IPS-20b (cell line): ENCODE results near the gene NCK2.

Source experiments
- H3K27ac ChIP-seq: one replicate; pipeline ENCODE4 v1.5.1; 2013; ENCODE audit warnings: low read length
- H3K27me3 ChIP-seq: 2 replicates; pipeline ENCODE4 v1.6.1; 2013; ENCODE audit warnings: mild to moderate bottlenecking, low read length, inconsistent platforms; ENCODE audit not compliant: insufficient read depth
- H3K36me3 ChIP-seq: 2 replicates; pipeline ENCODE4 v1.6.1; 2013; ENCODE audit warnings: low read depth, mild to moderate bottlenecking, inconsistent platforms, low read length, moderate library complexity; ENCODE audit not compliant: insufficient read depth
- H3K4me1 ChIP-seq: 2 replicates; pipeline ENCODE4 v1.6.1; 2013; ENCODE audit warnings: mild to moderate bottlenecking, control low read depth, inconsistent platforms, low read length, moderate library complexity; ENCODE audit not compliant: insufficient read depth
- H3K4me3 ChIP-seq: 2 replicates; pipeline ENCODE4 v1.5.1; 2013; ENCODE audit warnings: mild to moderate bottlenecking, low read length, inconsistent platforms
- H3K9ac ChIP-seq: 2 replicates; pipeline ENCODE4 v1.6.1; 2013; ENCODE audit warnings: low read depth, mild to moderate bottlenecking, inconsistent platforms, low read length, moderate library complexity
- H3K9me3 ChIP-seq: 2 replicates; pipeline ENCODE4 v1.6.1; 2013; ENCODE audit warnings: mild to moderate bottlenecking, low read depth, low read length, inconsistent platforms; ENCODE audit not compliant: insufficient read depth

Gene NCK2

DNA sequence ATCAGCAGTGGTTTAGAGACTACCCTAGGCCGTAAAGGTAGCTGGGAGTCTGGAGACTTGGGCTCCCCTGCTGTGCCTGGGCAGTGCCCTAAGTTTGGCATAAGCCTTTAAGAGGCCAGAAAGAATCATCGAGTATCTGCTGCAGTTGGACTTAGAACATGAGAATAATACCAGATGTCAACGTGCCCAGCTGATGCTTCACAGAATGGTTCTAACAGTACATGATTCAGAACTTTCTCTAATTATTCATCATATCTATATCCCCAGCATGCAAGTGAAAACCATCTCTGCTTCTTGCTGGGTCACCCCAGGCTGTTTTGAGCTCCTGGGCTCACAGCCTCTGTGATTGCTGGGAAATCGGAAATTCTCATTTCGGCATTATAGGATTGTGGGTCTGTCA is 118.1 kb downstream of the NCK2 start:
- Histone ChIP-seq H3K36me3 (no peaks in the 10 kb centered on the region), H3K27ac (no peak overlapping the region), H3K9me3 (no peaks in the 10 kb centered on the region), H3K27me3 (no peaks in the 10 kb centered on the region), H3K9ac (no peak overlapping the region), H3K4me1 (peaks cover 8% of the 10 kb centered on the region; the same call in 1 of the 2 replicates), H3K4me3 (no peak overlapping the region)

DNA sequence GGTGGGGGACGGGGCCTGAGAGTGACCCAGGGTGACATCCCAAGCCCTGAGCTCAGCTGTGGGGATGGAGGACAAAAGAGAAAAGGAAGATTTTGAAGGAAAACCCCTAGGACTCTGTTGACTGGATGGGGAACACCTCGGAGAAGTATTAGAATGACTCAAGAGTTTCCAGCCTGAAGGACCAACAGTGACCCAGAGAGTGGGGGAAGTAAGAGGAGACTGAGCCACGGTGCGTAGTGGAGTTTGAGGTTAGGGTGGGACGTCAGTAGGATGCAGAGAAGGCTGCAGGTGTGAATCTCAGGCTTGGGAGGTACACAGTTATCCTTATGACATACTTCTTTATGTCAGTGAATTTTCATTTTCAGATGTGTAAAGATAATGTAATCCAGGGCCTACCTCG is 119.5 kb downstream of the NCK2 start:
- Histone ChIP-seq H3K4me1 (peaks cover 8% of the 10 kb centered on the region; the same call in 1 of the 2 replicates), H3K36me3 (no peaks in the 10 kb centered on the region), H3K9ac (no peak overlapping the region), H3K4me3 (no peak overlapping the region), H3K27ac (no peak overlapping the region), H3K9me3 (no peaks in the 10 kb centered on the region), H3K27me3 (no peaks in the 10 kb centered on the region)

DNA sequence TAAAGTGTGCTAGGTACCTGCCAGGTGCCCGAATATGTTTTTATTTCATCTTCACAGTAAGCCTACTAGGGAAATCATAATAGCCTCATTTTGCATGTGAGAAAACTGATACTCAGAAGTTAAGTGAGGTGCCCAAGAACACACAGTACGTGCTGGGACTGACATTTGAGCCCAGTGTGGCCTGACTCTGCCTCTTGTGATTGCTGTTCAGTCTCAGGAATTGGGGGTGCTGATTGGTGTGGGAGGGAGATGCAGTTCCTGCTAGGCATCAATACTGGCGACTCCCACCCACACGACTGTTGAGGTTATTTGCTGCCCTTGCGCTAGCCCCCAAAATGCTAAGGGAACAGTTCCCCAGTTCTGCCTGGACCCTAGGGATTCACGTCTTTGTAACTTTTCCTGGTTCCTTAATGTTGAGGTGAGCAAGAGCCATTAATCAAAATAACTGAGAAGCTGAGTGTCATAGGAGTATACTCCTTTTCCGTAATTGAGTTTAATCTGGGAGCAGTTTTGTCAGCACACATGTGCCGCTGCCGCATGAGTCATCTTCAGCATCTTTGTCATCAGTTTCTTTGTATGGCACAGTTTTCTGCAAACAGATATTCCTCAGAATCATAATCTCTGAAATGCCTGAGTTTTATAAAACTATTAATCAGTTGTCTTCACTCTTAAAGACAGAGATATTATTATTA is 120.7 kb downstream of the NCK2 start:
- H3K9ac ChIP-seq: no peak overlapping the region
- H3K4me1 ChIP-seq: peaks cover 8% of the 10 kb centered on the region; the same call in 1 of the 2 replicates
- no peaks in the 10 kb centered on the region for H3K27me3 ChIP-seq
- no peak overlapping the region for H3K4me3 ChIP-seq
- H3K9me3 ChIP-seq: no peaks in the 10 kb centered on the region
- H3K27ac ChIP-seq: no peak overlapping the region
- H3K36me3 ChIP-seq: no peaks in the 10 kb centered on the region

DNA sequence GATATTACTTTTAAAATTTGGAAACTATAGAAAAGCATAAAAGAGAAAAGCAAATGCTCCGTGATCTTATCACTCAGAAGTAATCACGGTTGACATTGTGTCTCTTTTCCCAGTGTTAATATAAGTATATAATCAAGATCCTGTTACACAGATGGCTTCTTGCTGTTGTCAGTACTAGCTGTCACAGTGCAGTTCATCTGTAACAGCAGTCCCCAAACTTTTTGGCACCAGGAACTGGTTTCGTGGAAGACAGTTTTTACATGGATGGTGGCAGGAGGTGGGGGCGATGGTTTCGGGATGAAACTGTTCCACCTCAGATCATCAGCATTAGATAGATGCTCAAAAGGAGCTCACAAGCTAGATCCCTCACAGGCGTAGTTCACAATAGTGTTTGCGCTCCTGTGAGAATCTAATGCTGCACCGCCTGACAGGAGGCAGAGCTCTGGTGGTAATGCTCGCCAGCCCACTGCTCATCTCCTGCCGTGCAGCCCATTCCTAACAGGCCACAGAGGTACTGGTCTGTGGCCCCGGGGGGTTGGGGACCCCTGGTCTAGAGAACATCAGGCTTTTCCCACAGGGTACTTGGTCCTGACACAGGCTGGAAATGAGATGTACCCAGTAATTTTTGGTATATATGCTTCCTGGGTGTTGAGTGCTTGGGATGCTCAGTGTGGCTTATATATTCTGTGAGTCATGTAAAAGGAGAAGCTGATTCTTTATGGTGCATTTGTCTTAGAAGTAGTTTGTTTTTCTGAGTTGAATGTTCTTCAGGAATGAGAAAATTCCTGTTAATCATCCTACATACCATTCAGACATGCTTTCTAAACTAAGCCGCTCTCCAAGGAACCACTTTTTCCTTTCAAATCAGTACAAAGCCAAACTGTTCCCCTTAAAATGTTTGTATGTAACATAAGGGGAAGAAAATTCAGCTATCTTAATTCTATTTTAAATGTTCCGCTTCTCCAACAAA is 121.8 kb downstream of the NCK2 start:
- Histone ChIP-seq H3K9ac (no peak overlapping the region), H3K36me3 (no peaks in the 10 kb centered on the region), H3K9me3 (no peaks in the 10 kb centered on the region), H3K4me1 (peaks cover 8% of the 10 kb centered on the region; the same call in 1 of the 2 replicates), H3K4me3 (no peak overlapping the region), H3K27ac (no peak overlapping the region), H3K27me3 (no peaks in the 10 kb centered on the region)

DNA sequence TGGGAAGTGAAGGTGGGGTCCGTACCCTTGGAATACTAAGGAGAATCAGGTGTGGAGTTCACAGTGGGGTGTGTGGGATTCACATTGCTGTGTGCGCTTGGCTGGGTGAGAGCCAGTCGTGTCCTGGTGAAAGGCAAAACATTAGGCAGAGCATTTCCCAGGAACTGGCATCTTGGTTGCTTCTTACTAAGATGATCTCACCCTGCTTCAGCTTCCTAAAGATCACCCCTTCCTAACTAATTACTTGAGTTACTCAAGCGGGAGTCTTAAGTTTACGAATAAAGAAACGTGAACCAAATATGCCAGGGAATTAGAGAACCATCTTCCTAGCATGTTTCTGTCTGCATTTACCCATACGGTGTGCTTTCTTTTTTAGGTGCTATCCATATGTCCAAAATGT is 122.9 kb downstream of the NCK2 start:
- Histone ChIP-seq H3K9me3 (no peaks in the 10 kb centered on the region), H3K36me3 (no peaks in the 10 kb centered on the region), H3K4me1 (peaks cover 8% of the 10 kb centered on the region; the same call in 1 of the 2 replicates), H3K9ac (no peak overlapping the region), H3K4me3 (no peak overlapping the region), H3K27me3 (no peaks in the 10 kb centered on the region), H3K27ac (no peak overlapping the region)

DNA sequence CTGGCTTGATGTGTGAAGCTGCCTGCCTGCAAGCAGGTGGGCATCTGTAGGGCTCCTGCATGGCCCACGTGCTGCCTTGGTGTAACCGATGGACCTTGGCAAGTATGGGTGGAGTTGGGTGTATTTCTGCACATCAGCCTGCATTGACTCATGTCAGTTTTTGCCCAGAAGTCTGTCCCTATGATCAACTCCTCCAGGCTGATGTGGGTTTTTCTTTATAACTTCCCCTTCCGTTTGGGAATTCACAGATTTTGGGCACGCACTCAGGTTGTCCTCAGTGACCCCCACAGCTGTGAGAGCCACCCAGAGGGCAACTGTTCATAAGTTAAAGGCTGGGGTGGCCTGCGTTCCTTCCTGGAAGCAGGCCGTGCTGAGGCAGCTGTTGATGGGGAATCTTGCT is 123.3 kb downstream of the NCK2 start:
- no peaks in the 10 kb centered on the region for H3K27me3 ChIP-seq
- H3K36me3 ChIP-seq: no peaks in the 10 kb centered on the region
- H3K4me1 ChIP-seq: peaks cover 8% of the 10 kb centered on the region; the same call in 1 of the 2 replicates
- no peak overlapping the region for H3K4me3 ChIP-seq
- H3K9ac ChIP-seq: no peak overlapping the region
- H3K9me3 ChIP-seq: no peaks in the 10 kb centered on the region
- H3K27ac ChIP-seq: no peak overlapping the region

DNA sequence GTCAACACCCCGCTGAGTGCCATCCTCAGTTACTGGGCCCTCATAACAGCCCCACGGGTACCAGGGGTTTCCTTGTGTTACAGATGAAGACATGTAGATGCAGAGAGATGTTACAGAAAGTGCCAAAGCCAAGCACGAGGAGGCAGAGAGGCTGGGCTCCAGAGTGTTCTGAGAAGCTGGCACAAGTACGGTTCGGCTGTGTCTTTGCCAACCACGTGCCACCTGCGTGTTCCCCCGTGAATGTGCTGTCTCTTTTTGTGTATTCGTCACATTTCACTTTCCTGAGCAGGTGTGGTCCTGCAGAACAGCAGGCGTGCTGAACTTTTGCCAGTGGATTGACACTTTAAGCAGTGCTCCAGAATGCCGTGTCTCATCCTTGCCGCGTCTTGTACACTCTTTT is 124.6 kb downstream of the NCK2 start:
- Histone ChIP-seq H3K27me3 (no peaks in the 10 kb centered on the region), H3K9ac (no peak overlapping the region), H3K27ac (no peak overlapping the region), H3K36me3 (no peaks in the 10 kb centered on the region), H3K9me3 (no peaks in the 10 kb centered on the region), H3K4me3 (no peak overlapping the region), H3K4me1 (peaks cover 14% of the 10 kb centered on the region; the same call in 1 of the 2 replicates)

DNA sequence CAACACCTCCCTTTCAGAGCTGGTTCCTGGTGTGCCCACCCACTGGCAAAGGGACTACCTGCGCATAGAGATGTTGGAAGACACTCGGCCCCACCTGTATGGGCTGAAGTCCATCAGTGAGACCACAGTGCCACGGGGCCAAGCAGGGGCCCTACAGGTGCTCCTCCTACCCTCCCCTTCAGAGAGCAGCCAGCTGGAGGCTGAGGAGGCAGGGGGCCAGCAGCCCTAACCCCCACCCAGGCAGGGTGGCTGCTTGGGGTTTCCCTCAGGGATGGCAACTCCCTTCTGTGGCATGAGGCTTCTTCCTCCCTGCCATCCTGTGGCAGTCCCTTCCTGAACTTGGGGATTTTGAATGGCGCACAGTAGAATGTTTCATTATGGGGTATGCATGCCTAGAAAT is 125.3 kb downstream of the NCK2 start:
- Histone ChIP-seq H3K9ac (no peak overlapping the region), H3K36me3 (no peaks in the 10 kb centered on the region), H3K4me3 (no peak overlapping the region), H3K27ac (no peak overlapping the region), H3K4me1 (peaks cover 10% of the 10 kb centered on the region; the same call in 1 of the 2 replicates), H3K9me3 (no peaks in the 10 kb centered on the region), H3K27me3 (no peaks in the 10 kb centered on the region)

DNA sequence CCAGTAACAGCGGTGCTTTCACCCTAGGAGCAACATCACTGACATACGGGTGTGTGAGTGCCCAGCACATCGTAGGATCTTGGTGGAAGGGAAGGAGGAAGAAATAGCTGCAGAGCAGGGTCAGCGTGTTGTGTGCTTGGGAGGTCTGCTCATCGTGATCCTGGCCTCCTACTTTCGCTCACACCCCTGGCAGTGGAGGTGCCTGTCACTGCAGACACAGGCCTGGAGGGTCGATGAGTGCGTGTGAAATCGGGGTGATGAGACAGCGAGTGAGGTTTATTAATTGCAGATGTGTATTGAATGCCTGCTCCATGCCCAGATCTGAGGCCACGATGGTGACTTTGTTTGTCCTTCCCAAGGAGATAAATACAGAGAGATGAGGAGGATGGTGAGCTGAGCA is 126.1 kb downstream of the NCK2 start:
- Histone ChIP-seq H3K4me3 (no peak overlapping the region), H3K4me1 (peaks cover 6% of the 10 kb centered on the region; the same call in 1 of the 2 replicates)

DNA sequence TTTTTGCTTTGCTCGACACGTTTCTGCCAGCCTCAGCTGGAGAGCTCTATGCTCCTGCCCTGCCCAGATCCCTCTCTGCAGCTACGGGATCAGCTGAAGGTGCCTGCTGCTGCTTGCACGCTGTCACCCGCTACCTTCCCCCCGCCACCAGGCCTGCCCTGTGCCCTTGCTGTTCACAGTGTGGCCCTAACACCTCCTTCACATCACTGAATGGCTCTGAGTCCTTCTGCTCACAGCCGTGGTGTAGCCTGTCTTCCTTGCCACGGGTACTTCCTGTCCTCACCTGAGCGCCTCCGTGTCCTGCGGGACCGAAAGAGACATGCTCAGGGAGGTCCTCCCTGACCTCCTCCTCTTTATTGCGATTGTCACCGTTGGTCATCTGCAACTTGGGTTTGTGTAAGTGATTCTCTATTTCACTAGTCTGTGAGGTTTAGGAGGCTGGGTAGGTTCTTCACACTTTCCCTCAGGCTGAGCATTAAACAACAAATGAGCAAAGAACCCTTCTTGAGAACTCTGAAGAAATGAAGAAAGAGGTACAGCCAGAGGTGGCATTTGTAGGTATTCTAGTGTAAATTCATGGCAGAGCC is 127.5 kb downstream of the NCK2 start:
- no peaks in the 10 kb centered on the region for H3K9me3 ChIP-seq
- H3K27ac ChIP-seq: no peak overlapping the region
- H3K9ac ChIP-seq: no peak overlapping the region
- H3K4me1 ChIP-seq: peaks cover 6% of the 10 kb centered on the region; the same call in 1 of the 2 replicates
- H3K27me3 ChIP-seq: no peaks in the 10 kb centered on the region
- no peak overlapping the region for H3K4me3 ChIP-seq
- no peaks in the 10 kb centered on the region; the same call in 1 of the 2 replicates for H3K36me3 ChIP-seq

More for the DNA sequence above, 126.1 kb downstream of the NCK2 start:
- no peak overlapping the region for H3K9ac ChIP-seq
- no peak overlapping the region for H3K27ac ChIP-seq
- H3K9me3 ChIP-seq: no peaks in the 10 kb centered on the region
- no peaks in the 10 kb centered on the region for H3K27me3 ChIP-seq
- H3K36me3 ChIP-seq: no peaks in the 10 kb centered on the region

DNA sequence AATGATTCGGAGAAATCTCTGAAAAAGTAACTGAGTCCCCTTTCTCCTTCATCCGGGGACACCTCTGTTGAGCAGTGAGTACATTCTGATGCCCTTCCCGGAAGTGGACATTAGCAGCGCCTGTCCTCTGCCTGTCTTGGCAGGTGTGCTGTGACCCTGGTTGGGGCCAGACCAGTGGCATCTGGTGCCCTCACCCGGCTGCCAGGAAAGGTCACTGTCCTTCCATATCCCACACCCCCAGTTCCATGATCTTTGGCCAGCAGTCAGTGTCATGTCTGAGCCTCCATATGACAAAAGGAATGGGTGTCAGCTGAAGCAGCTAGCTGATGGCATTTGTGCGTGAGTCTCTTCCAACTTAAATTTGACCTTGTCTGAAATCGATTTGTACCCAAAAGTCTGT is 128.1 kb downstream of the NCK2 start:
- H3K36me3 ChIP-seq: no peaks in the 10 kb centered on the region; the same call in 1 of the 2 replicates
- no peaks in the 10 kb centered on the region for H3K9me3 ChIP-seq
- H3K27ac ChIP-seq: no peak overlapping the region
- no peak overlapping the region for H3K9ac ChIP-seq
- no peaks in the 10 kb centered on the region for H3K27me3 ChIP-seq
- peaks cover 6% of the 10 kb centered on the region; the same call in 1 of the 2 replicates for H3K4me1 ChIP-seq
- H3K4me3 ChIP-seq: no peak overlapping the region
